ENCODE results near the gene SYNGR2. TPM values are rescaled to one million over a fixed set of nuclear protein-coding genes. Genes with fewer than 3 reads are reported as not detected.

Gene SYNGR2
- total and polyA plus RNA-seq, 2 donors (not counting 3 experiments of a cell fraction or from before 2014, with no cell fraction given), result 65.9 to 281 TPM

GRCh38 chr17:78166416-78166815 lies 2.0 kb upstream of the SYNGR2 start:
- no TSS peak for BruUV-seq (replicated peaks)
- no peak overlapping the region for H3K4me3 ChIP-seq (replicated peaks in 1 of 3; ENCODE audit: insufficient read depth in 1 of 3, low read depth in 1 of 3, low read length in 3 of 3)
- CTCF ChIA-PET, result interaction anchor here (2.2 kb wide), 1 partner anchor 82 kb away, joined by 4 read pairs; no protein-coding TSS in a partner anchor
- H3K27ac ChIP-seq (ENCODE audit: insufficient read depth, low read depth, low read length), result no peak overlapping the region
- FAIRE-seq, result no peak
- dilution Hi-C loops (cut with MboI; ENCODE audit: extremely low pct_ligation_motif_present, low sequenced_read_pairs) (no loop called here), intact Hi-C loops (cut with micrococcal nuclease) (loop anchor here (5.0 kb wide), 1 partner anchor 34 kb away; the partner anchor contains the start of gene TMC8)
- H3K9ac ChIP-seq (replicated peaks; ENCODE audit: extremely low read depth, insufficient read depth, low read length), result no peak overlapping the region
- no peak for TF ChIP-seq EZH2 (IDR thresholded peaks at IDR 0.05; ENCODE audit: borderline replicate concordance, low read depth, low read length, severe bottlenecking)
- no peak for TF ChIP-seq CTCF (IDR thresholded peaks at IDR 0.05; ENCODE audit: extremely low read depth in 1 of 2, insufficient read depth in 1 of 2, low read depth in 1 of 2, low read length in 2 of 2)
- no peak for TF ChIP-seq FOS (IDR thresholded peaks at IDR 0.05; ENCODE audit: borderline replicate concordance, insufficient read depth, low read length)
- no peak for TF ChIP-seq POLR2AphosphoS5 (IDR thresholded peaks at IDR 0.05; ENCODE audit: insufficient read depth, low read depth, low read length)
- TF ChIP-seq JUN (IDR thresholded peaks at IDR 0.05; ENCODE audit: borderline replicate concordance, insufficient read depth, insufficient read length, low read depth), result no peak
- no peak for TF ChIP-seq GATA2 (IDR thresholded peaks at IDR 0.05; ENCODE audit: insufficient read depth, insufficient read length, low read depth, low read length)
- no peak for TF ChIP-seq POLR2A (IDR thresholded peaks at IDR 0.05; ENCODE audit: low read depth, low read length)
- TF ChIP-seq MAX (IDR thresholded peaks at IDR 0.05; ENCODE audit: insufficient read depth, insufficient read length), result no peak
- no peak for TF ChIP-seq MYC (IDR thresholded peaks at IDR 0.05; ENCODE audit: low read depth, low read length)
- no peak overlapping the region for H3K4me2 ChIP-seq (ENCODE audit: insufficient read depth, low read length)
- H3K4me1 ChIP-seq (ENCODE audit: control insufficient read depth, extremely low read depth, insufficient read depth, low read length), result peaks cover 2% of the 10 kb centered on the region
- no peaks in the 10 kb centered on the region for H3K9me3 ChIP-seq (replicated peaks; ENCODE audit: control insufficient read depth, insufficient read depth, low read length)
- no peaks in the 10 kb centered on the region for H3K9me1 ChIP-seq (replicated peaks; ENCODE audit: control insufficient read depth, extremely low read depth, insufficient read depth, low read length)
- no peaks in the 10 kb centered on the region for H3K27me3 ChIP-seq (ENCODE audit: control insufficient read depth in 2 of 2, insufficient read depth in 2 of 2, low read length in 2 of 2)
- peaks cover 0 to 2% of the 10 kb centered on the region in 2 experiments for H3K36me3 ChIP-seq (ENCODE audit: control insufficient read depth in 2 of 2, extremely low read depth in 1 of 2, insufficient read depth in 2 of 2, low read length in 2 of 2)
- POLR2A ChIA-PET, result no interaction called here
- no peaks in the 10 kb centered on the region for H4K20me1 ChIP-seq (replicated peaks; ENCODE audit: control insufficient read depth, extremely low read depth, insufficient read depth, low read length)
- H2AFZ ChIP-seq (ENCODE audit: low read depth, low read length), result no peak overlapping the region
- DNase-seq (ENCODE audit: low read depth, low spot score), result no peak
- no peaks in the 10 kb centered on the region for H3K79me2 ChIP-seq (ENCODE audit: control insufficient read depth, insufficient read depth, low read length)

Data from endothelial cell of umbilical vein (primary cell).